ENCODE results near the gene FNBP1.
"Not testable (repeated sequence)": the region's sequence is repeated elsewhere in the genome, so short reads cannot be mapped to it uniquely, and the experiment has no call there.

Gene FNBP1

GRCh38 chr9:129946246-129946995 lies 96.6 kb downstream of the FNBP1 start:
- no peak for DNase-seq

DNA sequence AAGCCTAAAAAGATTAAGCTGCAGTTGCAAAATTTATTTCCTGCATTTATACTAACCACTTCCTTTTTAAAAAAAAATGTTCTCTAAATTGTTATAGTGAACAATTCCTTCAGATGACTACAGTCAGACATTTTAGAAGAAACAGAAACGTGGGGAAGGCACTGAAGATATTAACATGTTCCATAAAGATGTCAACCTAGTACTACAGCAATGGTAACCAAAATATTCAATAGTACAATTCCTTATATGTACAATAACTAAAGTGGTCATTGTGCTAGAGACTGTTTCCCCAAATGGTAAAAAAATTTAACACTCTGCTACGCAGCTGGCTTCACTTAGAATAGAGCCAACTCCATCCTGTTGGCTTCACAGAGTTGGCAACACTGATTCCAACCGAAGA lies 97.7 kb downstream of the FNBP1 start:
- no peak for DNase-seq

DNA sequence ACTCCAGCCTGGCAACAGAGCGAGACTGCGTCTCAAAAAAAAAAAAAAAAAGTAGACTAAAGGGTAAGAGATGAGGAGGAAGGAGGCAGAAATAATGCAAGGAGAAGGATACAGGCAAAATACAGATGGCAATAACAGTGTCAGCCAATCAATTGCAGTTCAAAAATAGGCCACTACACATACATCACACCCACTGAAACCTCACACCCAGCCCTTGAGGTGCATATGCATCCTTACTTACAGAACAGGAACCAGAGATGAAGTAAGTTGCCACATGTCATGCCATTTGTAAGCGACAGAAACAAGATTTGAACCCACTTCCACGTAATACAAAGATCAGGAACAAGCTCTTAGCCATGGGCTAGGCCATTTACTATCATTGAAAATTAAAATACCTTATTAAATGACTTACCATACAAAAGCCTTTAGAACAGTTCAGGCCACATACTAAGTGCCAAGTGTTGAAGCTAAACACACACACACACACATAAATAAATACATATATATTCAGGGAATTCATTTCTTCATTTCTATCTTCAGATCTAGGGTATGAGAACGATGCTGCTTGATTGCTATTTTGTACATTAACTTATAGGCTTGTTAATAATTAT lies 98.4 kb downstream of the FNBP1 start:
- DNase-seq = no peak

DNA sequence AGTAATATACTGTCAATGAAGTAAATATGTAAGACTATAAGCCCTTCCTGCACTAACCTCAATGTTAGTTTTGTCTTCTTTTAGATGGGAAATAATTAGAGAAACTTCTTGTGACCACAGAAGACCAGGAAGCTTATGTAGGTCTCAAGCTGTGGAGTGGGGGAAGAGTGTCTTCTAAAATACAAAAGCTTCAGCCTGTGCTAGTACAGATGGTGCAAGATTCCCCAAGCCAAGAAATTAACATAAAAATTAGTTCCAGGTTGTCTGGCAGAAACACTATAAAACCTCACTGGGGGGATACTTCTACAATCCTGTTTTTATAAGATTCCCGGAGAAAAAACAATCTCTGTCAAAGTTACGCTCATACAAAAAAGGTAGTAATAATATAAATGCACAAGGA lies 103.6 kb downstream of the FNBP1 start:
- DNase-seq = no peak

- DNase-seq = no peak
Observed at GRCh38 chr9:129938291-129938979, 104.6 kb downstream of the FNBP1 start.

DNA sequence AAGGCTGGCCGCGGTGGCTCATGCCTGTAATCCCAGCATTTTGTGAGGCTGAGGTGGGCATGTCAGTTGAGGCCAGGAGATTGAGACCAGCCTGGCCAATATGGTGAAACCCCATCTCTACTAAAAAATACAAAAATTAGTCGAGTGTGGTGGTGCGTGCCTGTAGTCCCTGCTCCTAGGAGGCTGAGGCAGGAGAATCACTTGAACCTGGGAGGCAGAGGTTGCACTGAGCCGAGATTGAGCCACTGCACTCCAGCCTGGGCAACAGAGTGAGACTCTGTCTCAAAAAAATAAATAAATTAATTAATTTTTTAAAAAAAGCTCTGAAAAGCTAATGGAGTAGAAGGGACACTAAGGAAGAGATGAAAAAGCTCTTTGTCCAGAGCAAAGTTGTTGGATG lies 105.1 kb downstream of the FNBP1 start:
- DNase-seq = not testable (repeated sequence)

DNA sequence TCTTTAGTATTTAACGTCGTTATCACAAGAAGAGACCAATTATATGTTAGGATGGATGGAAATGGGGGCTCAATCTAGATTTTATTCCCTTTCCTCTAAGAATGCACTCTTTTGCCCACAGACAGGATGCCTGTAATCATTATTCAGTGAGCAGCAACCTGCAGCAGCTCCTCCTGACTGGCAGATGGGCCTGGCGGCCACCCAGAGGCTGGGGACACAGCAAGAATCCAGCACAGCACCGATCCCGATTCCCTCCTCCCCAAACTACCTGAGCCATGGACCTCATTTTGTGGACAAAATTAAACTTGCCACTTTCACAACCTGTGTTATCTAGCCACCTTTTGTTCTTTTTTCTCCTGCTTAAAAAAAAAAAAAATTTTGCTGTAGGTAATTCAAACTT lies 106.8 kb downstream of the FNBP1 start:
- no peak for DNase-seq

GRCh38 chr9:129934780-129935179 lies 108.2 kb downstream of the FNBP1 start:
- DNase-seq = no peak

- no peak for DNase-seq
Observed at GRCh38 chr9:129934041-129934591, 108.9 kb downstream of the FNBP1 start.

GRCh38 chr9:129933185-129934040 lies 109.6 kb downstream of the FNBP1 start:
- DNase-seq = no peak

GRCh38 chr9:129932303-129933151 lies 110.5 kb downstream of the FNBP1 start:
- no peak for DNase-seq

GRCh38 chr9:129930743-129931142 lies 112.2 kb downstream of the FNBP1 start:
- no peak for DNase-seq

GRCh38 chr9:129929496-129930125 lies 113.4 kb downstream of the FNBP1 start:
- DNase-seq = peak; percentile 24

- no peak for DNase-seq
Observed at GRCh38 chr9:129923589-129923988, 119.4 kb downstream of the FNBP1 start.

DNA sequence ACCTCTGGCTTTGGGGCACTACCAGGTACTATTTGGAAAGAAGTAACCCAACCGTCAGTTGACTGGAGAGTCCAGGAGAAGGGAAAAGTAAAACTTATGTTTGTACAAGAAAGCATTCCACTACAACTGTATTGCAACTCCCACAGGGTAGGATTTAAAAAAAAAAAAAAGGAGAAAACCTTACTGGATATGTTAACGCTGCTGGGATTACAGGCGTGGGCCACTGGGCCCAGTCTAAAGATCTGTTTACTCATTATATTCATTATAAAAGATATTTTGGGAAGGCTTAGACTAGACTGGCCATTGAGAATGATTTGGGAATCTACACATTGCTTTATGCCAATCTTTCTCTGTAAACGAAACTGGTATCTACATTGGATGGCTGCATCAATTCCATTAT lies 121.1 kb downstream of the FNBP1 start:
- no peak for DNase-seq

- no peak for DNase-seq
Observed at GRCh38 chr9:129919841-129920240, 123.1 kb downstream of the FNBP1 start.

DNA sequence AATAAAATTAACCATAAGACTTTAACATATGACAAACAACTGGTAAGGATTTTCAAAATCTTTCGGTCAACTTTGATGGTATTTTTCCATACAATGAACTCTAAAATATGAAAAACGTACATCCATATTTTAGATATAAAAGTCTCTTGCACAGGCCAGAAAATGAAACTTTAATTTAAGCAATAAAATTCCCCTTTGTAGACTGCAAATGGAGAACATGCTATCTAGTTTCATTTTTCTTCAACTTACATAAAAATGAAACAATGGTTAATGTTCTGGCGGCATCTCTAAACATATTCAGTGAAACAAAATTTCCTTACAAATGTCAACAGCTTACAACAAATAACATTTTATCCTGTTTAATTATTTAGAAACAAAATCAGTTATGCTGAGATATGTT lies 123.7 kb downstream of the FNBP1 start:
- no peak for DNase-seq

DNA sequence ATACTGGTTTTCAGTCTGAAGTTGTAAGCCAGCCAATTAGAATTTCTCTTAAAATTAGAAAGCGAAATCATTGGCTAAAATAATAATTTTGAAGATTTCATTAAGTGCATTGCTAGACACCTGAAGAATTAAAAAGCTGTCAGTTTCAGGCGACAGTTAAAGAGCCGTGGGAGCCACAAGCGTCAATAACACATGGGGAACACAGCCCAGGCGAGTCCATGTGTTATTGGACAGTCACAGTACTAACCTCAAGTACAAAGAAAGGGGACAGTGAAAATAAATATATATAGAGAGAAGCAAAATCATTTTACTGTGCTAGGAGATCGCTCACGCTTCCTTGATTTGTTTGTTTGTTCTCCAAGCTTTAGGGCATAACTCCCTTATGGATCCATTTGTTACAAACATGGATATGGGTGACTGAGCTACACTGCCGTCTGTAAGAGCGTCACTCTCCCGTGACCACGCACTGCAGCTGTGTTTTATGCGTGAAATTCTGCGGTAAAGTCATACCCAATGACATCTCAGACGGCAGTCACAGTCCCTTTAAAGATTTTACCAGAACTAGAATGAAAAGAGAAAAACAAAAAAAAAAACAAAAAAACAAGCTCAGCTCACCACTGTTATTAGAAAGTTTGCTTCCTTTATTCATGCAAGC lies 124.6 kb downstream of the FNBP1 start:
- DNase-seq = no peak

DNA sequence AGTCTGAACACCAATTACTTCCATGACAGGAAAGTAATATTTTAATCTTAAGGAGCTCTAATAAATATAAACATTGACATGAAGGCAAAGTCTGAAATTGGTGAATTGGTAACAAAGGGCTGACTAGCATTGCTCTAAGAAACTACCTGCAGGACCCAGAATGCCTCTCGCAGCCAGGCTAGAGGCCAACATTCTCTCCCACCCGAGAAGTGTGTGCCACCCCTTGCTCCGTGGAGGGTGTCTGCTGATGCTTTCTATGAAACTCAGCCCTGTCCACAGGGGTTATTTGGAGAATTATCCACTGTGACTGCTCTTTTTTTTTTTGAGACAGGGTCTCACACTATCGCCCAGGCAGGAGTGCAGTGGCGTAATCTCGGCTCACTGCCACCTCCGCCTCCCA lies 126.3 kb downstream of the FNBP1 start:
- no peak for DNase-seq

GRCh38 chr9:129914051-129914450 lies 128.9 kb downstream of the FNBP1 start:
- DNase-seq = no peak
